DOHH2 (cell line): ENCODE results near the gene VASH2.

Experiments used
- CTCF ChIP-seq: fragments of 200-600 bp; sonication (generic); IDR thresholded peaks from one replicate; pipeline ENCODE4 v1.5.1; 2014; ENCODE audit warnings: antibody characterized with exemption, mild to moderate bottlenecking, low read depth, low read length; ENCODE audit not compliant: poor library complexity, severe bottlenecking
- EZH2phosphoT487 ChIP-seq: fragments of 200-600 bp; sonication (generic); IDR thresholded peaks from 2 replicates; pipeline ENCODE4 v1.6.1; 2017; ENCODE audit warnings: borderline replicate concordance, mild to moderate bottlenecking, antibody characterized with exemption, low read length, moderate library complexity, mixed read lengths

- TF ChIP-seq CTCF, result peak; percentile 40
- TF ChIP-seq EZH2phosphoT487, result peak; percentile 68; the same call in 1 of the 2 replicates
Observed at GRCh38 chr1:212950243-212951125, at the start of gene VASH2.
